ENCODE data around the gene FRRS1.

DNA sequence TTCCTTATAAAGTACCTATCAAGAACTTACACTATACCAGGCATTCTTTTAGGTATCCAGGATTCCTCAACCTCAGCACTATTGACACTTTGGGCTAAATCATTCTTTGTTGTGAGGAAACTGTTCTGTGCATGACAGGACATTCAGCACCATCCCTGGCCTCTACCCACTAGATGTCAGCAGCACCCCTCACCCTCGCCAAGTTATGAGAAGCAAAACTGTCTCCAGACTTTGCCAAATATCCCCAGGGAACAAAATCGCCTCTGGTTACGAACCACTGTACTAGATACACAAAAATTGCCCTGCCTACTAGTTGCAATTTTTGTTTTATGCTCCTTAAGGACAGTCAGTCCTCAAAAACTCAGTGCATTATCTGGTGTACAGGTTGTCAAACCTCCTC, 84.9 kb downstream of the FRRS1 start:
- TF ChIP-seq, protein P1, sequence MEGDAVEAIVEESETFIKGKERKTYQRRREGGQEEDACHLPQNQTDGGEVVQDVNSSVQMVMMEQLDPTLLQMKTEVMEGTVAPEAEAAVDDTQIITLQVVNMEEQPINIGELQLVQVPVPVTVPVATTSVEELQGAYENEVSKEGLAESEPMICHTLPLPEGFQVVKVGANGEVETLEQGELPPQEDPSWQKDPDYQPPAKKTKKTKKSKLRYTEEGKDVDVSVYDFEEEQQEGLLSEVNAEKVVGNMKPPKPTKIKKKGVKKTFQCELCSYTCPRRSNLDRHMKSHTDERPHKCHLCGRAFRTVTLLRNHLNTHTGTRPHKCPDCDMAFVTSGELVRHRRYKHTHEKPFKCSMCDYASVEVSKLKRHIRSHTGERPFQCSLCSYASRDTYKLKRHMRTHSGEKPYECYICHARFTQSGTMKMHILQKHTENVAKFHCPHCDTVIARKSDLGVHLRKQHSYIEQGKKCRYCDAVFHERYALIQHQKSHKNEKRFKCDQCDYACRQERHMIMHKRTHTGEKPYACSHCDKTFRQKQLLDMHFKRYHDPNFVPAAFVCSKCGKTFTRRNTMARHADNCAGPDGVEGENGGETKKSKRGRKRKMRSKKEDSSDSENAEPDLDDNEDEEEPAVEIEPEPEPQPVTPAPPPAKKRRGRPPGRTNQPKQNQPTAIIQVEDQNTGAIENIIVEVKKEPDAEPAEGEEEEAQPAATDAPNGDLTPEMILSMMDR (conservative IDR thresholded peaks at IDR 0.05; ENCODE audit: low read depth, low read length): peak; percentile 27; the same call in 1 of the 2 replicates
- no peak for TF ChIP-seq EZH2 (IDR thresholded peaks at IDR 0.05; ENCODE audit: borderline replicate concordance, low read depth, low read length, poor library complexity, severe bottlenecking)

All from A673 (cell line).